Measurements from ENCODE around the gene SLC12A4. TPM values are rescaled to one million over a fixed set of nuclear protein-coding genes. Genes with fewer than 3 reads are reported as not detected.

SLC12A4 gene
- total and polyA plus RNA-seq, 2 of the 13 experiments (the other 11 are each of a cell fraction or from before 2014, with no cell fraction given) = 65.1 to 84.3 TPM

- TF ChIP-seq ZNF891 (CRISPR knock-in tag; IDR thresholded peaks at IDR 0.05) (peak; percentile 93), ZNF30 (CRISPR knock-in tag; IDR thresholded peaks at IDR 0.05) (0 out of 2 replicates have a peak, but pooled peaks have one; percentile 23), ZNF441 (CRISPR knock-in tag; IDR thresholded peaks at IDR 0.05; ENCODE audit: borderline replicate concordance) (0 out of 2 replicates have a peak, but pooled peaks have one; percentile 5), ZBTB40 (IDR thresholded peaks at IDR 0.05) (no peak), ZBTB40 (CRISPR knock-in tag; IDR thresholded peaks at IDR 0.05) (peak; percentile 51; the same call in 1 of the 2 replicates), TGIF2 (CRISPR knock-in tag; IDR thresholded peaks at IDR 0.05) (0 out of 2 replicates have a peak, but pooled peaks have one; percentile 17), ZNF224 (CRISPR knock-in tag; IDR thresholded peaks at IDR 0.05) (peak; percentile 94), ZBTB39 (CRISPR knock-in tag; IDR thresholded peaks at IDR 0.05) (peak; percentile 63; the same call in 1 of the 2 replicates), SSRP1 (CRISPR knock-in tag; IDR thresholded peaks at IDR 0.05) (peak; percentile 13; the same call in 1 of the 2 replicates), LCORL (IDR thresholded peaks at IDR 0.05) (no peak), LCORL (CRISPR knock-in tag; IDR thresholded peaks at IDR 0.05) (peak; percentile 14; the same call in 1 of the 2 replicates), GABPB1 (CRISPR knock-in tag; IDR thresholded peaks at IDR 0.05) (no peak), U2AF1 (optimal IDR thresholded peaks at IDR 0.05; ENCODE audit: low read depth, low read length) (peak; percentile 12), ZHX1 (CRISPR knock-in tag; IDR thresholded peaks at IDR 0.05; ENCODE audit: low read depth) (0 out of 2 replicates have a peak, but pooled peaks have one; percentile 12), SMAD1 (CRISPR knock-in tag; IDR thresholded peaks at IDR 0.05; ENCODE audit: borderline replicate concordance, low read depth) (no peak), EED (CRISPR knock-in tag; IDR thresholded peaks at IDR 0.05) (0 out of 2 replicates have a peak, but pooled peaks have one; percentile 50)
These were observed 33.4 kb downstream of the SLC12A4 start (continued) for GRCh38 chr16:67935101-67935401.
